GM12864 (cell line): Measurements from ENCODE around the gene ZNF594.
A peak's percentile ranks its signal among the peaks of the same experiment; 100 is the strongest.

Experiments used
- DNase-seq: peaks from one replicate; pipeline ENCODE4 v3.0.0-alpha.2; 2011; ENCODE audit warnings: low read depth
- H3K4me3 ChIP-seq: 2 replicates; pipeline ENCODE4 v1.5.1; 2011; ENCODE audit warnings: mild to moderate bottlenecking, low read depth, low read length, control low read depth
- TF ChIP-seq, protein P1 (sequence below): IDR thresholded peaks from 2 replicates; pipeline ENCODE4 v1.5.1; 2011; ENCODE audit warnings: low read depth, mild to moderate bottlenecking, moderate library complexity, low read length, control low read depth, inconsistent platforms; ENCODE audit errors: missing control alignments

The ZNF594 gene

DNA sequence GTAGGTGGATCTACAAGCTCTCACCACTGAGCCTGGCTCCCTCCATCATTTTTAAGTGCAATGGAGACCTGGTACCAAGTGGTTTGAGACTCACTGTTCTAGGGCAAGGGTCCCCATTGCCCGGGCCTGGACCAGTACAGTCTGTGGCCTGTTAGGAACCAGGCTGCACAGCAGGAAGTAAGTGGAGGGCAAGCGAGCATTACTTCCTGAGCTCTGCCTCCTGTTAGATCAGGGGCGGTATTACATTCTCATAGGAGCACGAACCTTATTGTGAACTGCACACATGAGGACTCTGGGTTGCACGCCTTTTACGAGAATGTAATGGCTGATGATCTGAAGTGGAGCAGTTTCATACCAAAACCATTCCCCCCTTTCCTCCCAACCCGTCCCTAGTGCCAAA, 6.8 kb upstream of the ZNF594 start:
- no peak for DNase-seq
- no peak overlapping the region for H3K4me3 ChIP-seq
- TF ChIP-seq, protein P1, sequence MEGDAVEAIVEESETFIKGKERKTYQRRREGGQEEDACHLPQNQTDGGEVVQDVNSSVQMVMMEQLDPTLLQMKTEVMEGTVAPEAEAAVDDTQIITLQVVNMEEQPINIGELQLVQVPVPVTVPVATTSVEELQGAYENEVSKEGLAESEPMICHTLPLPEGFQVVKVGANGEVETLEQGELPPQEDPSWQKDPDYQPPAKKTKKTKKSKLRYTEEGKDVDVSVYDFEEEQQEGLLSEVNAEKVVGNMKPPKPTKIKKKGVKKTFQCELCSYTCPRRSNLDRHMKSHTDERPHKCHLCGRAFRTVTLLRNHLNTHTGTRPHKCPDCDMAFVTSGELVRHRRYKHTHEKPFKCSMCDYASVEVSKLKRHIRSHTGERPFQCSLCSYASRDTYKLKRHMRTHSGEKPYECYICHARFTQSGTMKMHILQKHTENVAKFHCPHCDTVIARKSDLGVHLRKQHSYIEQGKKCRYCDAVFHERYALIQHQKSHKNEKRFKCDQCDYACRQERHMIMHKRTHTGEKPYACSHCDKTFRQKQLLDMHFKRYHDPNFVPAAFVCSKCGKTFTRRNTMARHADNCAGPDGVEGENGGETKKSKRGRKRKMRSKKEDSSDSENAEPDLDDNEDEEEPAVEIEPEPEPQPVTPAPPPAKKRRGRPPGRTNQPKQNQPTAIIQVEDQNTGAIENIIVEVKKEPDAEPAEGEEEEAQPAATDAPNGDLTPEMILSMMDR = peak; percentile 16

DNA sequence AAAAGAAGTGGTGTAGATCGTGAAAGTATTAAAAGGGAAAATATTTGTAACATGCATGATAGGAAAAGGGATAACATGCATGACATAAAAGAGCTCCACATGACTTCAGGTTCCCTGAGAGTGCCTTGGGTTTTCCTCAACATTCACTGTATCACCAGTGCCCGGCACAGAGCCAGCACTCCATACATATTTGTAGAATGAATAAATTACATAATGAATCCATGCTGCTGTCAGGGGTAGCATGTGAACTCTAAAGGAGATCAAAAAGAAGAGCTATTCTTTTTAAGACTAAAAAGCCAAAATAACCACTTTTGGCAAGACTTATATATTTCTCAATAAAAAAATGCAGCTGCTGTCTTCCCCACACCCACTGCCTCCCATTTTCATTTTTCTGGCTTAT, 2.7 kb upstream of the ZNF594 start:
- TF ChIP-seq, protein P1 = no peak
- H3K4me3 ChIP-seq = no peak overlapping the region
- no peak for DNase-seq

DNA sequence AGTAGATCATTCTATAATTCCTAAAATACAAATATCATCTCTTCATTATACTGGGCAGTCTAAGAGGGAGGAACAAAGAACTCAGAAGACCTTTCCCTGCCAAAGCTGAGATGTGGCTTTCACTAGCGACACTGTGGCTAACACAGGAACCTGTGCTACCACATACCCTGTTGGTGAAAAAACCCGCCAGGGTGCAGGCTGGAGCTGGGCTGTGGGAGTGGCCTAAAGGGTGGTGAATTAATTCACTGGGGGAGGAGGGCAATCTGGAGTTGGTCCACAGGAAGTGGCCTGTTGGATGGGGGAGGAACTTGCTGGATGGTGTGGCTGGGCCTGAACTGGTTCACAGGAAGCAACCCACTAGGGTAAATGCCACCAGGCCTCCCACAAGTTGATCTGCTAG, 7.4 kb downstream of the ZNF594 start:
- no peak for DNase-seq
- TF ChIP-seq, protein P1 = no peak
- no peak overlapping the region for H3K4me3 ChIP-seq

DNA sequence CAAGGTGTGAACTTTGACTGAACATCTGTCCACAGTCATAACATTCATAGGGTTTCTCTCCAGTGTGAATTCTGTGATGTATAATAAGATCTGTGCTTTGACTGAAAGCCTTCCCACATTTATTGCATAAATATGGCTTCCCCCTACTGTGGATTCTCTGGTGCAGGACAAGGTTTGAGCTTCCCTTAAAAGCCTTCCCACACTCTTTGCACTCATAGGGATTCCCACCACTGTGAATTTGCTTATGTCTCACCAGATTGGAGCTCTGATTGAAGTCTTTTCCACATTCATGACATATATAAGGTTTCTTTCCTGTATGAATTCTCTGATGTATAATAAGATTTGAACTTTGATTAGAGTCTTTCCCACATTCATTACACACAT, 8.3 kb downstream of the ZNF594 start:
- no peak for DNase-seq
- no peak overlapping the region for H3K4me3 ChIP-seq
- TF ChIP-seq, protein P1 = no peak

DNA sequence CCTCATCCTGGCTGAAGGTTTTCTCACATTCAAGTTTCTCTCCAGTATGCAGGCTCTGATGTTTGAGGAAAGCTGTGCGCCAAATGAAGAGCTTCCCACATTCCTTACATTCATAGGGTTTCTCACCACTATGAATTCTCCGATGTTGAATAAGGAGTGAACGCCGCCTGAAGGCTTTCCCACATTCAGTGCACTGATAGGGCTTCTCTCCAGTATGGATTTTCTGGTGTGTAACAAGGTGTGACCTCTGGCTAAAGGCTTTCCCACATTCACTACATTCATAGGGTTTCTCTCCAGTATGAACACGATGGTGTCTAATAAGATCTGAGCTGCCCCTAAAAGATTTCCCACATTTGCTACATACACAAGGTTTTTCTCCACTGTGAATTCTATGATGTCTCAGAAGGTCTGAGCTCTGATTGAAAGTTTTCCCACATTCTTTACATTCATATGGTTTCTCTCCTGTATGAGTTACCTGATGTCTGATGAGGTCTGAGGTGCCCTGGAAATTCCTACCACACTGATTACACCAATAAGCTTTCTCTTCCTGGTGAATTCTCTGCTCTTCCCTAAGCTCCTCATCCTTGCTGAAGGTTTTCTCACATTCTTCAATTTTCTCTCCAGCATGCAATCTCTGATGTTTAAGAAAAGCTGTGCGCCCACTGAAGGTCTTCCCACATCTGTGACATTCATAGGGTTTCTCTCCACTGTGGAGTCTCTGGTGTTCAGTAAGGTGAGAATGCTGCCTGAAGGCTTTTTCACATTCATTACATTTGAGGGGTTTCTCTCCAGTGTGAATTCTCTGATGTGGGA, 8.9 kb downstream of the ZNF594 start:
- DNase-seq = no peak
- no peak overlapping the region for H3K4me3 ChIP-seq

DNA sequence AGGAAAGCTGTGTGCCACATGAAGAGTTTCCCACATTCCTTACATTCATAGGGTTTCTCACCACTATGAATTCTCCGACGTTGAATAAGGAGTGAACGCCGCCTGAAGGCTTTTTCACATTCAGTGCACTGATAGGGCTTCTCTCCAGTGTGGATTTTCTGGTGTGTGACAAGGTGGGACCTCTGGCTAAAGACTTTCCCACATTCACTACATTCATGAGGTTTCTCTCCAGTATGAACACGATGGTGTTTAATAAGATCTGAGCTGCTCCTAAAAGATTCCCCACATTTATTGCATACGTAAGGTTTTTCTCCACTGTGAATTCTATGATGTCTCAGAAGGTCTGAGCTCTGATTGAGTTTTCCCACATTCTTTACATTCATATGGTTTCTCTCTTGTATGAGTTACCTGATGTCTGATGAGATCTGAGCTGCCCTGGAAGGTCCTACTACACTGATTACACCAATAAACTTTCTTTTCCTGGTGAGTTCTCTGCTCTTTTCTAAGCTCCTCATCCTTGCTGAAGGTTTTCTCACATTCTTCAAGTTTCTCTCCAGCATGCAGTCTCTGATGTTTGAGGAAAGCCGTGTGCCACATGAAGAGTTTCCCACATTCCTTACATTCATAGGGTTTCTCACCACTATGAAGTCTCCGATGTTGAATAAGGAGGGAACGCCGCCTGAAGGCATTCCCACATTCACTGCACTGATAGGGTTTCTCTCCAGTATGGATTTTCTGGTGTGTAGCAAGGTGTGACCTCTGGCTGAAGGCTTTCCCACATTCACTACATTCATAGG, 10.0 kb downstream of the ZNF594 start:
- no peak for DNase-seq
- no peak overlapping the region for H3K4me3 ChIP-seq

More for the DNA sequence above, 8.9 kb downstream of the ZNF594 start:
- TF ChIP-seq, protein P1 = no peak

More for the DNA sequence above, 10.0 kb downstream of the ZNF594 start:
- TF ChIP-seq, protein P1 = no peak
